Activated CD8-positive, alpha-beta T cell treated with anti-CD3 and anti-CD28 coated beads for 36 hours (primary cell): ENCODE measurements around the gene IL13RA1. TPM values are rescaled to one million over a fixed set of nuclear protein-coding genes. Genes with fewer than 3 reads are reported as not detected.

Experiments used
- ATAC-seq: fragments of 200-7000 bp; cut with Tn5 transposase; one replicate; pipeline ENCODE4 v1.10.0; 2021; ENCODE audit warnings: mild to moderate bottlenecking, moderate library complexity
- CTCF ChIA-PET: fragments of 350-600 bp; sonication (Branson Sonifier 250); formaldehyde crosslinking; loops from one replicate; lab custom pipeline; 2021; ENCODE audit warnings: antibody characterized with exemption; lab: Charles Lee
- POLR2A ChIA-PET: fragments of 350-600 bp; sonication (Branson Sonifier 250); formaldehyde crosslinking; loops from one replicate; lab custom pipeline; 2021; ENCODE audit warnings: antibody characterized with exemption; lab: Charles Lee
- DNase-seq: peaks from one replicate; pipeline ENCODE4 v3.0.0-alpha.2; 2020
- H3K27ac Mint-ChIP-seq: one replicate; pipeline ENCODE4 v1.8.0; 2021; ENCODE audit warnings: mild to moderate bottlenecking, mixed read lengths
- H3K27me3 Mint-ChIP-seq: one replicate; pipeline ENCODE4 v1.8.0; 2021; ENCODE audit warnings: mixed read lengths
- H3K36me3 Mint-ChIP-seq: one replicate; pipeline ENCODE4 v1.8.0; 2021; ENCODE audit warnings: low read depth, mixed read lengths
- H3K4me1 Mint-ChIP-seq: one replicate; pipeline ENCODE4 v1.8.0; 2021; ENCODE audit warnings: low read depth, mixed read lengths
- H3K4me3 Mint-ChIP-seq: one replicate; pipeline ENCODE4 v1.8.0; 2021; ENCODE audit warnings: mild to moderate bottlenecking, moderate library complexity, mixed read lengths
- H3K9me3 Mint-ChIP-seq: one replicate; pipeline ENCODE4 v1.8.0; 2021; ENCODE audit warnings: mixed read lengths
- intact Hi-C: fragments of 100-400 bp; cut with micrococcal nuclease; formaldehyde crosslinking; loops from one replicate; pipeline ENCODE4 v1.10.0; 2022
- total RNA-seq, 2 experiments: library from RNA; stranded (reverse); gene quantifications; one replicate each; pipeline ENCODE4 v1.2.3, GENCODE V29; 2021
- TF ChIP-seq, protein P1 (sequence below): fragments of 200-600 bp; IDR thresholded peaks from one replicate; pipeline ENCODE4 v1.8.0; 2022; ENCODE audit warnings: antibody characterized with exemption, mild to moderate bottlenecking

Gene IL13RA1
- total RNA-seq = under 1 TPM in 1 of 2 experiments, not detected in 1; 0.18 TPM

DNA sequence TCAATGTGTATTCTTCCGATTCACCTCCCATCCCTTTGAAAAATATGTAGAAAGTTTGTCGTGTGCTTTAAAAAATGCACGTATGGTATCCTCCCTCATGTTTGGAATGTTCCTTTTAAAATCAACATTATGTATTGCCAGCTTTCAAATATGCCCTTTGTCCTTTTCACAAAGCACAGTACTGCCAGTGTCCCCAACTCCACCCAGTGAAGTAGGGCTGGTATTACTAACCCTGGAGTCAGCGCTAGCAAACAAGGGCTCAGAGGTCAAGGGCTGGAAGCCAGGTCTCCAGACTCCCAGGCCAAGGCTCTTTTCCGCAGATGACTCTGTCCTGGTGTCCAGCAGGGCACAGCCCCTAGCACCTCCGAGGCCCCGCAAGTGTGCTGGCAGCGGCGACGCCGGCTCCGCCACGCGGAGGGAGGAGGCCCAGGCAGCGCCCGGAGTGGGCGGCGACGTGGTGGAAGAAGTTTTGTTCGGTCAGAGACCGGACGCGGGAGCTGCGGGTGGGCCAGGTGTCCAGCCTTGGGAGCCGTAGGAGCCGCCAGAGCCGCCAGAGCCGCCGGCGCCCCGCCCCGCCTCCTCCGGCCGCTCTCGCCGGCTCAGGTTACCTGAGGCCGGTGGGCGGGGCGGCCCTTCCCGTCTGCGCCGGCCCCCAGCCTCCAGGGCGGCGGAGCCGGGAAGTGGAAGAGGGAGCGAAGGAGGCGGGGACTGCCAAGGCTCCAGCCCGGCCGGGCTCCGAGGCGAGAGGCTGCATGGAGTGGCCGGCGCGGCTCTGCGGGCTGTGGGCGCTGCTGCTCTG lies at the start of gene IL13RA1:
IL13RA1 (plus strand) TSS at position 720 of the 799 bp plus-strand sequence; CDS start at position 753, 33 bp downstream.
- POLR2A ChIA-PET = no interaction called here

DNA sequence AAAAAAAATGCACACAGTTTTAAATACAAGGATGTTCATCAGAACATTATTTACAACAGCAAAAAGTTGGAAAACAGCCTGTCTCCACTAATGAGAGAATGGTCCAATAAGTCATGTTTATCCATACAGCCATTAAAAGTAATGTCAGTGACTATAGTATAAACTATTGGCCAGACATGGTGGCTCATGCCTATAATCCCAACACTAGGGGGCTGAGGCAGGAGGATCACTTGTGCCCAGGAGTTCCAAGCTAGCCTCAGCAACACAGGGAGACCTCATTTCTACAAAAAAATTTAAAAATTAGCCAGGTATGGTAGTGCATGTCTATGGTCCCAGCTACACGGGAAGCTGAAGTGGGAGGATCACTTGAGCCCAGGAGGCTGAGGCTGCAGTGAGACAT lies 48.1 kb upstream of the IL13RA1 start:
- ChIA-PET CTCF (no interaction called here), POLR2A (no interaction called here)
- Mint-ChIP-seq H3K4me3 (no peak overlapping the region), H3K27me3 (no peaks in the 10 kb centered on the region), H3K9me3 (no peaks in the 10 kb centered on the region), H3K36me3 (peaks cover 6% of the 10 kb centered on the region), H3K27ac (no peak overlapping the region), H3K4me1 (peaks cover 2% of the 10 kb centered on the region)
- intact Hi-C loops = no loop called here
- DNase-seq (no peak), ATAC-seq (no peak)
- TF ChIP-seq, protein P1, sequence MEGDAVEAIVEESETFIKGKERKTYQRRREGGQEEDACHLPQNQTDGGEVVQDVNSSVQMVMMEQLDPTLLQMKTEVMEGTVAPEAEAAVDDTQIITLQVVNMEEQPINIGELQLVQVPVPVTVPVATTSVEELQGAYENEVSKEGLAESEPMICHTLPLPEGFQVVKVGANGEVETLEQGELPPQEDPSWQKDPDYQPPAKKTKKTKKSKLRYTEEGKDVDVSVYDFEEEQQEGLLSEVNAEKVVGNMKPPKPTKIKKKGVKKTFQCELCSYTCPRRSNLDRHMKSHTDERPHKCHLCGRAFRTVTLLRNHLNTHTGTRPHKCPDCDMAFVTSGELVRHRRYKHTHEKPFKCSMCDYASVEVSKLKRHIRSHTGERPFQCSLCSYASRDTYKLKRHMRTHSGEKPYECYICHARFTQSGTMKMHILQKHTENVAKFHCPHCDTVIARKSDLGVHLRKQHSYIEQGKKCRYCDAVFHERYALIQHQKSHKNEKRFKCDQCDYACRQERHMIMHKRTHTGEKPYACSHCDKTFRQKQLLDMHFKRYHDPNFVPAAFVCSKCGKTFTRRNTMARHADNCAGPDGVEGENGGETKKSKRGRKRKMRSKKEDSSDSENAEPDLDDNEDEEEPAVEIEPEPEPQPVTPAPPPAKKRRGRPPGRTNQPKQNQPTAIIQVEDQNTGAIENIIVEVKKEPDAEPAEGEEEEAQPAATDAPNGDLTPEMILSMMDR = no peak

More for the DNA sequence above, at the start of gene IL13RA1:
- no peaks in the 10 kb centered on the region for H3K9me3 Mint-ChIP-seq
- peaks cover 19% of the 10 kb centered on the region for H3K27me3 Mint-ChIP-seq
- DNase-seq = peak; percentile 12
- H3K4me3 Mint-ChIP-seq = peak within 1 kb of the TSS; percentile 53
- ATAC-seq = peak; percentile 56
- H3K36me3 Mint-ChIP-seq = no peaks in the 10 kb centered on the region
- TF ChIP-seq, protein P1 = no peak
- CTCF ChIA-PET = no interaction called here
- peaks cover 4% of the 10 kb centered on the region for H3K4me1 Mint-ChIP-seq
- H3K27ac Mint-ChIP-seq = no peak within 1 kb of the TSS
- intact Hi-C loops = no loop called here

DNA sequence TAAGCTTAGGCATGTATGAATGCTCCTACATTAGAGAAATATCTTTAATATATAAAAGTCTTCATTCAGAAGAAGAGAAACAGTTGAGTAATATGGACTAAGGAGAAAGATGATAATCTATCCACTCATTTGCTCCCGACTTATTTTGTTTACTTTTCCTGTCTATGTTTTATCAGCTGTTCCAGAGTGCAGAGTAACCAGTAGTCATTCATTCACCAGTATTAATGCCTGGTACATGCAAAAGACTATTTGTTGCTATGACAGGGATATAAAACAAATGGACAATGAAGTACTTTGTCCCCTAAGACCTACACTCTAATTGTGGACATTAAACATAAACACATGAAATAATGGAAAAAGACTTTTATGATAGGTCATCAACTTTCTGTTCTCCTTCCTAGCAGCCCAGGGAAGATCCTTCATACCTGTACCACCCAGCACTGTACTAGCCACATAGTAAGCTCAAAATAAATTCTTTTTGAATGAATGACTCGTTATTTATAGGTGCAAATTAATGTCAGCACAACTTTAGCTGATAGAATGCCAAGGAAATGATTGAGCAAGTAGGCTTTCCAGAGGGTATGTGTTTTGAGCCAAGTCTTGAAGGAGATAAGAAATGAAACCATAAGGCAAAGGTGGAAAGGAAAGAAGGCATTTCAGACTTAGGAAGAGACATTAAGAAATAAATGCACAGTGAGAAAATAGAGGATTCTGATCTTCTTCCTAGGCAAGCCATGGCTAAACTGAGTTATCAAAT lies 45.0 kb upstream of the IL13RA1 start:
- Mint-ChIP-seq H3K4me1 (no peaks in the 10 kb centered on the region), H3K36me3 (peaks cover 9% of the 10 kb centered on the region), H3K27ac (no peak overlapping the region), H3K9me3 (no peaks in the 10 kb centered on the region), H3K27me3 (no peaks in the 10 kb centered on the region), H3K4me3 (no peak overlapping the region)
- ChIA-PET POLR2A (no interaction called here), CTCF (no interaction called here)
- DNase-seq (no peak), ATAC-seq (no peak)
- intact Hi-C loops = no loop called here
- TF ChIP-seq, protein P1 = no peak

DNA sequence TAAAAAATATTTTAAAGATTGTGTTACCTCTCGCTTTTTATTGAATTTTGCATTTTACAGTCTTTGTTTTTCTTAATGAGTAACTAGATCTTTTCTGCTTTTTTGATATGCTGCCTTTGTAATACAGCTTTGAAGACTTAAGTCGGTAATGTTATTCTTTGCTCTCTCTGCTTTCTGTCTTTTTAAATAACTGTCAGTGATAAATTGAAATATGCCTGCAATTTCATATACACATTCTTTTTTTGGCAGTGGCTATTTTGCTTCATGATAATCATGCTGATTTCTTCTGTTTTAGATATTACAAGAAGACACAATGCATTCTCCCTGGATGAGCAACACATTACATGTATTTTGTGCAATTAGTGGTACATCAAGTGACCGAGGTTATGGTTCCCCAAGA lies 42.0 kb upstream of the IL13RA1 start:
- intact Hi-C loops = no loop called here
- POLR2A ChIA-PET = no interaction called here
- H3K36me3 Mint-ChIP-seq = peaks cover 16% of the 10 kb centered on the region
- H3K27ac Mint-ChIP-seq = no peak overlapping the region
- H3K9me3 Mint-ChIP-seq = no peaks in the 10 kb centered on the region
- CTCF ChIA-PET = interaction anchor here (1.0 to 1.5 kb wide), 2 partner anchors 13 to 122 kb away, joined by 3 to 4 read pairs; no protein-coding TSS in a partner anchor
- ATAC-seq (no peak), DNase-seq (no peak)
- TF ChIP-seq, protein P1 = no peak
- no peak overlapping the region for H3K4me3 Mint-ChIP-seq
- no peaks in the 10 kb centered on the region for H3K27me3 Mint-ChIP-seq
- no peaks in the 10 kb centered on the region for H3K4me1 Mint-ChIP-seq
